ENCODE data around the gene NCAPD3.

GRCh38 chr11:134240592-134240991, 16.8 kb upstream of the NCAPD3 start:
- TF ChIP-seq EZH2 (IDR thresholded peaks at IDR 0.05; ENCODE audit: insufficient read depth, poor library complexity, severe bottlenecking) = no peak
- no peak for TF ChIP-seq EZH2phosphoT487 (IDR thresholded peaks at IDR 0.05; ENCODE audit: insufficient read depth, low read depth)

Data from GM23248 (cell line).